Loucy (cell line): ENCODE measurements around the gene FAM240A.

Experiments
- EZH2phosphoT487 ChIP-seq: fragments of 200-600 bp; IDR thresholded peaks from 2 replicates; pipeline ENCODE4 v1.6.1; 2018; ENCODE audit warnings: antibody characterized with exemption, mild to moderate bottlenecking, moderate library complexity, borderline replicate concordance
- TF ChIP-seq, protein P1 (sequence below): fragments of 200-600 bp; sonication (generic); conservative IDR thresholded peaks from 2 replicates; pipeline ENCODE4 v1.5.1; 2014; ENCODE audit warnings: mild to moderate bottlenecking, antibody characterized with exemption, low read length

DNA sequence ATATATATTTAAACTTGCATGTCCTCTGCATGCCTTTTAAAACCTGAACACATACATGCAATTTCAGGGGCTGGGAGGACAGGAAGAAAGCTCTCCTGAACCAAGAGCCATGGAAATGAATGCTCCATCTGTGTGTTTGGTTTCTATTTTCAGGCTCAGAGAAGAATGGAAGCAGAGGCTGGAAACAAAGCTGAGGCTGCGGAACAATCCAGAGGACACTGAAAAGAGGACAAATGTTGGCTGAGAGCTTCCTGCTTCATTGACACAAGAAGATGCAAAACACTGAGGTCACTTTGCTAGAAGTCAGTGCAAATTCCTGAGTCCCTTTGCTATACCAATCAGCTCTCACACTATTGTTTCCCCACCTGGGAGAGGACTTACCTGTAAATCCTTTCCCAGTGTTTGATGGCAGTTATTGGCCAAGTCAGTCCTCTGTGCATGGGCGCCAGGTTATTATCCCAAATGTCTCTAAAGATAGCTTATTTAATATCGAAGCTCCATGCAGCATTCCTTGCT lies 12.7 kb downstream of the FAM240A start:
- TF ChIP-seq, protein P1, sequence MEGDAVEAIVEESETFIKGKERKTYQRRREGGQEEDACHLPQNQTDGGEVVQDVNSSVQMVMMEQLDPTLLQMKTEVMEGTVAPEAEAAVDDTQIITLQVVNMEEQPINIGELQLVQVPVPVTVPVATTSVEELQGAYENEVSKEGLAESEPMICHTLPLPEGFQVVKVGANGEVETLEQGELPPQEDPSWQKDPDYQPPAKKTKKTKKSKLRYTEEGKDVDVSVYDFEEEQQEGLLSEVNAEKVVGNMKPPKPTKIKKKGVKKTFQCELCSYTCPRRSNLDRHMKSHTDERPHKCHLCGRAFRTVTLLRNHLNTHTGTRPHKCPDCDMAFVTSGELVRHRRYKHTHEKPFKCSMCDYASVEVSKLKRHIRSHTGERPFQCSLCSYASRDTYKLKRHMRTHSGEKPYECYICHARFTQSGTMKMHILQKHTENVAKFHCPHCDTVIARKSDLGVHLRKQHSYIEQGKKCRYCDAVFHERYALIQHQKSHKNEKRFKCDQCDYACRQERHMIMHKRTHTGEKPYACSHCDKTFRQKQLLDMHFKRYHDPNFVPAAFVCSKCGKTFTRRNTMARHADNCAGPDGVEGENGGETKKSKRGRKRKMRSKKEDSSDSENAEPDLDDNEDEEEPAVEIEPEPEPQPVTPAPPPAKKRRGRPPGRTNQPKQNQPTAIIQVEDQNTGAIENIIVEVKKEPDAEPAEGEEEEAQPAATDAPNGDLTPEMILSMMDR: no peak
- no peak for TF ChIP-seq EZH2phosphoT487
